Measurements from ENCODE around the gene YARS2. TPM values are rescaled to one million over a fixed set of nuclear protein-coding genes. Genes with fewer than 3 reads are reported as not detected.
"Not testable (repeated sequence)": the region's sequence is repeated elsewhere in the genome, so short reads cannot be mapped to it uniquely, and the experiment has no call there.

The YARS2 gene
- total and polyA plus RNA-seq, 12 donors: 6.9 to 53.4 (median 19.3) TPM

GRCh38 chr12:32705783-32706182, 49.9 kb downstream of the YARS2 start:
- no peak overlapping the region for H3K4me3 ChIP-seq
- H3K36me3 ChIP-seq (replicated peaks in 1 of 2): no peaks in the 10 kb centered on the region
- no peaks in the 10 kb centered on the region for H3K4me1 ChIP-seq (replicated peaks in 1 of 2)
- H3K27ac ChIP-seq: no peak overlapping the region
- no peak for TF ChIP-seq CTCF (IDR thresholded peaks at IDR 0.05)
- no peaks in the 10 kb centered on the region for H3K27me3 ChIP-seq
- no peak for DNase-seq
- H3K9me3 ChIP-seq (replicated peaks in 1 of 3): no peaks in the 10 kb centered on the region
- intact Hi-C loops (cut with DNase I): no loop called here

GRCh38 chr12:32702946-32703345, 52.8 kb downstream of the YARS2 start:
- Histone ChIP-seq H3K36me3 (replicated peaks in 1 of 2) (no peaks in the 10 kb centered on the region), H3K27me3 (no peaks in the 10 kb centered on the region), H3K9me3 (replicated peaks in 1 of 3) (no peaks in the 10 kb centered on the region), H3K4me1 (replicated peaks in 1 of 2) (peaks cover 0 to 4% of the 10 kb centered on the region in 2 donors), H3K4me3 (no peak overlapping the region), H3K27ac (no peak overlapping the region)
- intact Hi-C loops (cut with DNase I): no loop called here
- TF ChIP-seq POLR2A (IDR thresholded peaks at IDR 0.05): no peak
- WGBS, 4 donors: 85 to 96% (median 91%) methylated on average over 1 of the region's 1 CpG
- DNase-seq: no peak

GRCh38 chr12:32702473-32702872, 53.2 kb downstream of the YARS2 start:
- TF ChIP-seq CTCF (IDR thresholded peaks at IDR 0.05) (no peak), POLR2A (IDR thresholded peaks at IDR 0.05) (no peak)
- no peak overlapping the region for H3K4me3 ChIP-seq
- peaks cover 0 to 4% of the 10 kb centered on the region in 2 donors for H3K4me1 ChIP-seq (replicated peaks in 1 of 2)
- no peak for DNase-seq
- no peaks in the 10 kb centered on the region for H3K27me3 ChIP-seq
- intact Hi-C loops (cut with DNase I): no loop called here
- H3K27ac ChIP-seq: no peak overlapping the region
- no peaks in the 10 kb centered on the region for H3K9me3 ChIP-seq (replicated peaks in 1 of 3)
- H3K36me3 ChIP-seq (replicated peaks in 1 of 2): no peaks in the 10 kb centered on the region

GRCh38 chr12:32699437-32699836, 56.3 kb downstream of the YARS2 start:
- H3K4me3 ChIP-seq; intact Hi-C loops (cut with DNase I); H3K36me3 ChIP-seq (replicated peaks in 1 of 2); H3K9me3 ChIP-seq (replicated peaks in 1 of 3); DNase-seq; H3K27ac ChIP-seq; H3K4me1 ChIP-seq (replicated peaks in 1 of 2); H3K27me3 ChIP-seq: not testable (repeated sequence)
- WGBS, 4 donors: 89 to 98% (median 92%) methylated on average over 8 of the region's 8 CpGs

GRCh38 chr12:32698285-32698684, 57.4 kb downstream of the YARS2 start:
- Histone ChIP-seq H3K4me1 (replicated peaks in 1 of 2) (peaks cover 0 to 4% of the 10 kb centered on the region in 2 donors), H3K4me3 (no peak overlapping the region), H3K27ac (no peak overlapping the region), H3K36me3 (replicated peaks in 1 of 2) (no peaks in the 10 kb centered on the region), H3K9me3 (replicated peaks in 1 of 3) (no peaks in the 10 kb centered on the region), H3K27me3 (no peaks in the 10 kb centered on the region)
- 58 to 79% (median 75%) methylated on average over 2 of the region's 2 CpGs for WGBS, 4 donors
- TF ChIP-seq CTCF (IDR thresholded peaks at IDR 0.05): no peak
- no peak for TF ChIP-seq POLR2A (IDR thresholded peaks at IDR 0.05)
- intact Hi-C loops (cut with DNase I): no loop called here
- no peak for DNase-seq

Data from adrenal gland (tissue), 12 donors.